GM23248 (cell line): ENCODE results near the gene MTREX.

ENCODE experiments used
- EZH2 ChIP-seq: fragments of 200-600 bp; sonication (generic); IDR thresholded peaks from 2 replicates; pipeline ENCODE4 v1.6.1; 2018; ENCODE audit warnings: antibody characterized with exemption, mild to moderate bottlenecking; ENCODE audit not compliant: insufficient read depth, poor library complexity, severe bottlenecking
- EZH2phosphoT487 ChIP-seq: fragments of 200-600 bp; sonication (generic); IDR thresholded peaks from 2 replicates; pipeline ENCODE4 v1.6.1; 2018; ENCODE audit warnings: antibody characterized with exemption, moderate library complexity, mild to moderate bottlenecking, low read depth; ENCODE audit not compliant: insufficient read depth

DNA sequence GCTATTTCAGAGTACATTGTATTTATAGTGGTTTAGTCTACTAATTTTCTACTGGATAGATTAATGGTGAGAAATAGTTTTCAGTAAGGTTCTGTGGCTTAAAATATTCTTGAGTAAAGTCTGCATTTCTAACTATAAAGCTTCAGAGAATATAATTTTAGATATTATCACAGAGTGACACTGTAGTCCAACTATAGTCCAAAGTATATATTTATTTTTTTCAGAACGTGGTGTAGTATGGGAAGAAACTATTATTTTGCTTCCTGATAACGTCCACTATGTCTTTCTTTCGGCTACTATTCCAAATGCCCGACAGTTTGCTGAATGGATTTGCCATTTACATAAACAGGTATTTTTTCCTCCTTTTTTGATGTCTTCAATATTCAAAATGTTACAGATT, 35.3 kb downstream of the MTREX start:
- no peak for TF ChIP-seq EZH2phosphoT487
- no peak for TF ChIP-seq EZH2
